Large intestine (tissue), 3 donors: ENCODE data around the gene CDH23. TPM values are rescaled to one million over a fixed set of nuclear protein-coding genes. Genes with fewer than 3 reads are reported as not detected.
"Not testable (repeated sequence)": the region's sequence is repeated elsewhere in the genome, so short reads cannot be mapped to it uniquely, and the experiment has no call there.

Source experiments
- DNase-seq, 2 donors: peaks; one replicate each; pipeline versions ENCODE4 v3.0.0 to v3.0.0-alpha.2; 2013
- H3K27ac ChIP-seq: one replicate; pipeline ENCODE4 v1.5.1; 2013; ENCODE audit warnings: low read length
- H3K27me3 ChIP-seq: 2 replicates; pipeline ENCODE4 v1.6.1; 2013; ENCODE audit warnings: low read length; ENCODE audit not compliant: control insufficient read depth, insufficient read depth
- H3K36me3 ChIP-seq: 2 replicates; pipeline ENCODE4 v1.6.1; 2013; ENCODE audit warnings: low read length; ENCODE audit not compliant: control insufficient read depth, insufficient read depth
- H3K4me1 ChIP-seq: one replicate; pipeline ENCODE4 v1.6.1; 2013; ENCODE audit warnings: low read length; ENCODE audit not compliant: control insufficient read depth, insufficient read depth
- H3K4me3 ChIP-seq: one replicate; pipeline ENCODE4 v1.5.1; 2013; ENCODE audit warnings: low read length
- H3K9me3 ChIP-seq: one replicate; pipeline ENCODE4 v1.6.1; 2013; ENCODE audit warnings: mild to moderate bottlenecking, low read depth, low read length, moderate library complexity; ENCODE audit not compliant: control insufficient read depth
- WGBS: methylation state at CpG from one replicate; pipeline ENCODE4 v1.1.5; 2013; ENCODE audit warnings: low lambda C conversion rate; ENCODE audit not compliant: insufficient coverage; 5-methylcytosine and 5-hydroxymethylcytosine counted together
- polyA plus RNA-seq: library from polyadenylated mRNA; unstranded; fragments of 120-200 nt; gene quantifications from one replicate; pipeline ENCODE4 v1.2.1, GENCODE V29; 2013

The CDH23 gene
- polyA plus RNA-seq, 1 donor: 1.7 TPM

- no CpG with 5 or more reads among the region's 7 CpGs for WGBS
- Histone ChIP-seq H3K27ac (no peak overlapping the region), H3K27me3 (no peaks in the 10 kb centered on the region), H3K9me3 (no peaks in the 10 kb centered on the region), H3K36me3 (peaks cover 51% of the 10 kb centered on the region), H3K4me1 (no peaks in the 10 kb centered on the region), H3K4me3 (no peak overlapping the region)
- no peak for DNase-seq
Observed at GRCh38 chr10:71357792-71358265, 38.9 kb upstream of the CDH23 start.

- DNase-seq: no peak
- Histone ChIP-seq H3K27me3 (no peaks in the 10 kb centered on the region), H3K9me3 (no peaks in the 10 kb centered on the region), H3K4me3 (no peak overlapping the region), H3K27ac (no peak overlapping the region), H3K4me1 (no peaks in the 10 kb centered on the region), H3K36me3 (peaks cover 48% of the 10 kb centered on the region)
- WGBS: no CpG with 5 or more reads among the region's 8 CpGs
Observed at GRCh38 chr10:71358277-71358676, 38.4 kb upstream of the CDH23 start.

- H3K27me3 ChIP-seq, H3K9me3 ChIP-seq, H3K27ac ChIP-seq, H3K4me1 ChIP-seq, DNase-seq, H3K4me3 ChIP-seq: not testable (repeated sequence)
- WGBS: 100% methylated on average over 2 of the region's 10 CpGs
- H3K36me3 ChIP-seq: peaks cover 48% of the 10 kb centered on the region
Observed at GRCh38 chr10:71358906-71359305, 37.8 kb upstream of the CDH23 start.

- peaks cover 43% of the 10 kb centered on the region for H3K36me3 ChIP-seq
- no peak for DNase-seq
- WGBS: 60% methylated on average over 1 of the region's 9 CpGs
Observed at GRCh38 chr10:71359364-71360046, 37.2 kb upstream of the CDH23 start.

GRCh38 chr10:71360735-71361134 lies 36.0 kb upstream of the CDH23 start:
- no peak for DNase-seq
- no peaks in the 10 kb centered on the region for H3K4me1 ChIP-seq
- no CpG with 5 or more reads among the region's 2 CpGs for WGBS
- peaks cover 38% of the 10 kb centered on the region for H3K36me3 ChIP-seq
- H3K4me3 ChIP-seq: no peak overlapping the region
- no peaks in the 10 kb centered on the region for H3K27me3 ChIP-seq
- H3K27ac ChIP-seq: no peak overlapping the region
- no peaks in the 10 kb centered on the region for H3K9me3 ChIP-seq

More at GRCh38 chr10:71359364-71360046, 37.2 kb upstream of the CDH23 start:
- Histone ChIP-seq H3K4me3 (no peak overlapping the region), H3K27me3 (no peaks in the 10 kb centered on the region), H3K9me3 (no peaks in the 10 kb centered on the region), H3K4me1 (no peaks in the 10 kb centered on the region), H3K27ac (peak overlapping the region; percentile 27)

GRCh38 chr10:71361581-71361980 lies 35.1 kb upstream of the CDH23 start:
- H3K36me3 ChIP-seq: peaks cover 30% of the 10 kb centered on the region
- H3K4me1 ChIP-seq: no peaks in the 10 kb centered on the region
- WGBS: no CpG with 5 or more reads among the region's 7 CpGs
- DNase-seq: no peak
- no peak overlapping the region for H3K4me3 ChIP-seq
- H3K27me3 ChIP-seq: no peaks in the 10 kb centered on the region
- H3K27ac ChIP-seq: no peak overlapping the region
- H3K9me3 ChIP-seq: no peaks in the 10 kb centered on the region

- Histone ChIP-seq H3K36me3 (peaks cover 27% of the 10 kb centered on the region), H3K9me3 (no peaks in the 10 kb centered on the region), H3K27me3 (no peaks in the 10 kb centered on the region), H3K4me3 (no peak overlapping the region), H3K27ac (no peak overlapping the region), H3K4me1 (no peaks in the 10 kb centered on the region)
- no CpG with 5 or more reads among the region's 16 CpGs for WGBS
- DNase-seq: no peak
Observed at GRCh38 chr10:71362141-71362540, 34.6 kb upstream of the CDH23 start.

- no peaks in the 10 kb centered on the region for H3K4me1 ChIP-seq
- DNase-seq: no peak
- no peak overlapping the region for H3K4me3 ChIP-seq
- peaks cover 18% of the 10 kb centered on the region for H3K36me3 ChIP-seq
- no peaks in the 10 kb centered on the region for H3K9me3 ChIP-seq
- H3K27ac ChIP-seq: no peak overlapping the region
- H3K27me3 ChIP-seq: no peaks in the 10 kb centered on the region
Observed at GRCh38 chr10:71363936-71364335, 32.8 kb upstream of the CDH23 start.

GRCh38 chr10:71365366-71365765 lies 31.4 kb upstream of the CDH23 start:
- Histone ChIP-seq H3K9me3 (no peaks in the 10 kb centered on the region), H3K4me1 (no peaks in the 10 kb centered on the region), H3K27ac (no peak overlapping the region), H3K4me3 (no peak overlapping the region), H3K36me3 (peaks cover 13% of the 10 kb centered on the region), H3K27me3 (no peaks in the 10 kb centered on the region)
- no peak for DNase-seq
- no CpG with 5 or more reads among the region's 6 CpGs for WGBS

GRCh38 chr10:71366690-71367089 lies 30.0 kb upstream of the CDH23 start:
- Histone ChIP-seq H3K9me3 (no peaks in the 10 kb centered on the region), H3K27me3 (peaks cover 2% of the 10 kb centered on the region), H3K36me3 (peaks cover 10% of the 10 kb centered on the region), H3K4me1 (no peaks in the 10 kb centered on the region), H3K4me3 (no peak overlapping the region), H3K27ac (no peak overlapping the region)
- WGBS: 90% methylated on average over 2 of the region's 8 CpGs
- DNase-seq: no peak

- no peak for DNase-seq
- Histone ChIP-seq H3K36me3 (peaks cover 6% of the 10 kb centered on the region), H3K4me1 (no peaks in the 10 kb centered on the region), H3K4me3 (no peak overlapping the region), H3K27me3 (peaks cover 2% of the 10 kb centered on the region), H3K27ac (no peak overlapping the region), H3K9me3 (no peaks in the 10 kb centered on the region)
- WGBS: no CpG with 5 or more reads among the region's 2 CpGs
Observed at GRCh38 chr10:71367271-71367670, 29.4 kb upstream of the CDH23 start.
